ENCODE data around the gene RRBP1. TPM values are rescaled to one million over a fixed set of nuclear protein-coding genes. Genes with fewer than 3 reads are reported as not detected.
A peak's percentile ranks its signal among the peaks of the same experiment; 100 is the strongest.
"Not testable (repeated sequence)": the region's sequence is repeated elsewhere in the genome, so short reads cannot be mapped to it uniquely, and the experiment has no call there.

RRBP1 gene
- total RNA-seq, 1 donor from 2014 or later: 144 TPM

GRCh38 chr20:17661121-17661744 is 20.8 kb downstream of the RRBP1 start:
- DNase-seq: no peak

GRCh38 chr20:17660667-17661066 is 21.4 kb downstream of the RRBP1 start:
- no peak for DNase-seq

- DNase-seq: no peak
Measured at GRCh38 chr20:17659801-17660200, 22.2 kb downstream of the RRBP1 start.

GRCh38 chr20:17659344-17659743 is 22.7 kb downstream of the RRBP1 start:
- not testable (repeated sequence) for DNase-seq

- no peak for DNase-seq
Measured at GRCh38 chr20:17658648-17658993, 23.4 kb downstream of the RRBP1 start.

GRCh38 chr20:17657898-17658647 is 24.0 kb downstream of the RRBP1 start:
- no peak for DNase-seq

GRCh38 chr20:17657079-17657825 is 24.8 kb downstream of the RRBP1 start:
- no peak for DNase-seq

- no peak for DNase-seq
Measured at GRCh38 chr20:17655865-17656479, 26.1 kb downstream of the RRBP1 start.

GRCh38 chr20:17655286-17655651 is 26.8 kb downstream of the RRBP1 start:
- no peak for DNase-seq

- DNase-seq: peak; percentile 65
Measured at GRCh38 chr20:17654649-17655285, 27.3 kb downstream of the RRBP1 start.

GRCh38 chr20:17653835-17654648 is 28.0 kb downstream of the RRBP1 start:
- DNase-seq: no peak

- no peak for DNase-seq
Measured at GRCh38 chr20:17652411-17652810, 29.6 kb downstream of the RRBP1 start.

- DNase-seq: peak; percentile 51
Measured at GRCh38 chr20:17651760-17652388, 30.2 kb downstream of the RRBP1 start.

GRCh38 chr20:17651129-17651759 is 30.8 kb downstream of the RRBP1 start:
- no peak for DNase-seq

- DNase-seq: no peak
Measured at GRCh38 chr20:17650301-17651128, 31.5 kb downstream of the RRBP1 start.

GRCh38 chr20:17648791-17649730 is 33.0 kb downstream of the RRBP1 start:
- no peak for DNase-seq

- DNase-seq: no peak
Measured at GRCh38 chr20:17648315-17648646, 33.8 kb downstream of the RRBP1 start.
